Keratinocyte (primary cell): ENCODE data around the gene BTG4.

ENCODE experiments used
- EZH2 ChIP-seq: IDR thresholded peaks from one replicate; pipeline ENCODE4 v1.6.1; 2012; ENCODE audit warnings: inconsistent platforms, mild to moderate bottlenecking, low read length, moderate library complexity
- TF ChIP-seq, protein P1 (sequence below), 3 experiments: IDR thresholded peaks in 1 of 3; conservative IDR thresholded peaks in 1 of 3; optimal IDR thresholded peaks in 1 of 3; 2 replicates in 2 of 3; 3 replicates in 1 of 3; pipeline versions ENCODE3 to v1.5.1; 2011; ENCODE audit warnings: low read length in 3 of 3, mild to moderate bottlenecking in 3 of 3, moderate library complexity in 2 of 3, control low read depth in 1 of 3, inconsistent platforms in 1 of 3; ENCODE audit not compliant: insufficient read depth in 2 of 3; ENCODE audit errors: extremely low read depth in 1 of 3

DNA sequence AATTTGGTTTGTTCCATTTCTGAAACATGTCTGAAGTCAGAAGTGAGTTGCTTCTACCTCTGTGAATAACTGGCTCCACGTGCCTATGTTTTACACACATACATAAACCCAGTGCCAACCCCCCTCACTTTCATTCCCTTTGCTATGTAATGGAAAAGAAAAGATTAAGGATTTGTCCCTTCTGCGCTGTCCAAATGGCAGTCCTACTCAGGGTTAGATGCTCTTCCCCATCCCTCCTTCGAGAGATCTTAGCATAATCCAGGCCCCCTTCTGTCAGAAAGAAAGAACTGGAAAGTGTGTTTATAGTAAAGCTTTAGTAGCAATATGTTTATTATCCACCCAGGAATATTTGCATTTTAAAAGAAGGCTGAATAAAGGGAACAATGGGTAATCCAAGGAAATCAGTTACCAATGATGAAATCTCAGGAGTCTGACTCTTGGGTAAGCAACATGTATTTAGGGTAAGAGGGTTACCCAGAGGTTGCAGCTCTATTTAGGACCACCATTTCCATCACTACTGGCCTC, 25.2 kb upstream of the BTG4 start:
- TF ChIP-seq, protein P1, sequence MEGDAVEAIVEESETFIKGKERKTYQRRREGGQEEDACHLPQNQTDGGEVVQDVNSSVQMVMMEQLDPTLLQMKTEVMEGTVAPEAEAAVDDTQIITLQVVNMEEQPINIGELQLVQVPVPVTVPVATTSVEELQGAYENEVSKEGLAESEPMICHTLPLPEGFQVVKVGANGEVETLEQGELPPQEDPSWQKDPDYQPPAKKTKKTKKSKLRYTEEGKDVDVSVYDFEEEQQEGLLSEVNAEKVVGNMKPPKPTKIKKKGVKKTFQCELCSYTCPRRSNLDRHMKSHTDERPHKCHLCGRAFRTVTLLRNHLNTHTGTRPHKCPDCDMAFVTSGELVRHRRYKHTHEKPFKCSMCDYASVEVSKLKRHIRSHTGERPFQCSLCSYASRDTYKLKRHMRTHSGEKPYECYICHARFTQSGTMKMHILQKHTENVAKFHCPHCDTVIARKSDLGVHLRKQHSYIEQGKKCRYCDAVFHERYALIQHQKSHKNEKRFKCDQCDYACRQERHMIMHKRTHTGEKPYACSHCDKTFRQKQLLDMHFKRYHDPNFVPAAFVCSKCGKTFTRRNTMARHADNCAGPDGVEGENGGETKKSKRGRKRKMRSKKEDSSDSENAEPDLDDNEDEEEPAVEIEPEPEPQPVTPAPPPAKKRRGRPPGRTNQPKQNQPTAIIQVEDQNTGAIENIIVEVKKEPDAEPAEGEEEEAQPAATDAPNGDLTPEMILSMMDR (optimal IDR thresholded peaks at IDR 0.05 in 1 of 3, IDR thresholded peaks at IDR 0.05 in 1 of 3, conservative IDR thresholded peaks at IDR 0.05 in 1 of 3; ENCODE audit: extremely low read depth in 1 of 3, insufficient read depth in 2 of 3, low read length in 3 of 3): no peak
- no peak for TF ChIP-seq EZH2
